Measurements from ENCODE around the gene BRMS1. TPM values are rescaled to one million over a fixed set of nuclear protein-coding genes. Genes with fewer than 3 reads are reported as not detected.

Gene BRMS1
- total and polyA plus RNA-seq, 10 of the 15 experiments (the other 5 are each of a cell fraction or from before 2014, with no cell fraction given), result 2.1 to 85.3 (median 48.5) TPM

- TF ChIP-seq CUX1 (IDR thresholded peaks at IDR 0.05; ENCODE audit: insufficient replicate concordance, low read depth, low read length) (no peak), CREM (IDR thresholded peaks at IDR 0.05; ENCODE audit: low read depth) (peak; percentile 75; the same call in 1 of the 2 replicates), MEF2A (IDR thresholded peaks at IDR 0.05; ENCODE audit: insufficient read depth, low read depth, low read length) (no peak), MTA3 (IDR thresholded peaks at IDR 0.05; ENCODE audit: borderline replicate concordance, low read length) (no peak), RELA (IDR thresholded peaks at IDR 0.05; ENCODE audit: borderline replicate concordance, partially characterized antibody) (peak; percentile 93), TBL1XR1 (IDR thresholded peaks at IDR 0.05; ENCODE audit: low read depth, low read length) (peak; percentile 86), NR2C1 (IDR thresholded peaks at IDR 0.05) (no peak), KLF5 (IDR thresholded peaks at IDR 0.05; ENCODE audit: partially characterized antibody) (peak; percentile 56), RBBP5 (conservative IDR thresholded peaks at IDR 0.05) (0 out of 2 replicates have a peak, but pooled peaks have one; percentile 75), ATF7 (IDR thresholded peaks at IDR 0.05; ENCODE audit: low read depth) (0 out of 2 replicates have a peak, but pooled peaks have one; percentile 28), BHLHE40 (IDR thresholded peaks at IDR 0.05; ENCODE audit: borderline replicate concordance in 1 of 2, low read depth in 2 of 2, low read length in 1 of 2) (peak in 1 of 2 experiments; percentile 58; a peak in 2 of 4 replicates), USF2 (IDR thresholded peaks at IDR 0.05; ENCODE audit: borderline replicate concordance, low read depth, low read length) (no peak), USF1 (IDR thresholded peaks at IDR 0.05; ENCODE audit: borderline replicate concordance, extremely low read length, insufficient read depth, low read depth, low read length) (no peak), RAD51 (IDR thresholded peaks at IDR 0.05) (no peak), NFIC (IDR thresholded peaks at IDR 0.05; ENCODE audit: low read depth, low read length) (no peak)
Observed at GRCh38 chr11:66347425-66348276, 2.7 kb upstream of the BRMS1 start, which contains the start of gene B4GAT1 (continued).

All from GM12878 (cell line).